ENCODE data around the gene CD8B2.
"Not testable (repeated sequence)": the region's sequence is repeated elsewhere in the genome, so short reads cannot be mapped to it uniquely, and the experiment has no call there.

Gene CD8B2

DNA sequence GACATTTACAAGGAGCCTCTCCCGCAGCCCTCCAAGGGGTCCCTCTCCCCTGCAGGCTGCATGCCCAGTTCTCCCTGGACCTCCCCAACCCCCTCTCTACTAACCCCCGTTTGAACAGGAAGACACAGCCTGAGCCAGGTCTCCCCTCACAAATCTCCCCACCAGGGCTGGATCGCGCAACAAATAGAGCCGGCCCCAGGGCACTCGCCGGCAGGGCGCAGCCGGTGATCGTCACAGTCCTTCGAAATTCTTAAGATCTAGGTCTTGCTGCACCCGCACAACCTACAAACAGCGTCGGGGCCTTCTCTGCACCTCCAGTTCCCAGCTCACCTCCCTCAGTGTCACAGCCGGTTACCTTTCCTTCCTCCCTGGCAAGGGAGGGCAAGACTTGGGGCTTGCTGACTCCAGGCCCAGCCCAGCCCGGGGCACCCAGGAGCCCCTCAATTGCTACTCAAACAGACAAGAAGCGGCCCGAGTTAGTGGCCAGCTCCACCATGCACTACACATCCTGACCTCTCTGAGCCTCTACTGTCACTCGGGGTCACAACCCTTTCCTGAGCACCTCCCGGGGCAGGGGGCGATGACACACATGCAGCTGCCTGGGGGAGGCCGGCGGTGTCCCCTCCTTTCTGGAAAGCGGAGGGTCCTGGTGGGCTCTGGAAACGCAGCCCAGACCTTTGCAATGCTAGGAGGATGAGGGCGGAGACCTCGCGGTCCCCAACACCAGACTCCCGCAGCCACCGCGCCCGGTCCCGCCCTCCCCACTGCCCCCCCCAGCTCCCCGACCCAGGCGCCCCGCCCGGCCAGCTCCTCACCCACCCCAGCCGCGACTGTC lies at the start of gene CD8B2:
Gene CD8B2, plus strand, starts transcription at position 814 of the 835 bp plus-strand sequence. CDS start 63 bp downstream, outside the sequence.
- not testable (repeated sequence) for H3K9ac ChIP-seq (ENCODE audit: low read length); H3K9me2 ChIP-seq (ENCODE audit: low read depth, low read length); H3K4me2 ChIP-seq (ENCODE audit: low read length); H3K9me3 ChIP-seq (ENCODE audit: low read length); H3F3A ChIP-seq (ENCODE audit: insufficient read depth, low read length); H3K36me3 ChIP-seq (ENCODE audit: insufficient read depth, low read length); H3K4me1 ChIP-seq (ENCODE audit: insufficient read depth, low read length, severe bottlenecking); H2AFZ ChIP-seq (ENCODE audit: low read length); H4K20me1 ChIP-seq (ENCODE audit: insufficient read depth, low read length); H3K27me3 ChIP-seq (ENCODE audit: insufficient read depth, low read length); H3K79me2 ChIP-seq (ENCODE audit: insufficient read depth, low read length); H3K4me3 ChIP-seq (ENCODE audit: low read depth, low read length, poor library complexity, severe bottlenecking); H3K27ac ChIP-seq (ENCODE audit: low read depth, low read length, poor library complexity, severe bottlenecking)

DNA sequence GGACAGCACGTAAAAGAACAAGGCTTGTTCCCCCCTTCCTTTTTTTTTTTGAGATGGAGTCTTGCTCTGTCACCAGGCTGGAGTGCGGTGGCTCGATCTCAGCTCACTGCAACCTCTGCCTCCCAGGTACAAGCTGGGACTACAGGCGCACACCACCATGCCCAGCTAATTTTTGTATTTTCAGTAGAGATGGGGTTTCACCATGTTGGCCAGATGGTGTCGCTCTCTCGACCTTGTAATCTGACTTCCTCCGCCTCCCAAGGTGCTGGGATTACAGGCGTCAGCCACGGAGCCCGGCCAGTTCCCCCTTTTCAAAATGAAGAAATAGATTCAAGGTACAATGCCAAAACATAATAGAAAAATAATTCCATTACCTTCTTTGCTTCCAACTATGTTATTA lies 25.3 kb upstream of the CD8B2 start:
- H3K9me3 ChIP-seq (ENCODE audit: low read length); H2AFZ ChIP-seq (ENCODE audit: low read length); H3K4me1 ChIP-seq (ENCODE audit: insufficient read depth, low read length, severe bottlenecking); H3K79me2 ChIP-seq (ENCODE audit: insufficient read depth, low read length); H3K4me3 ChIP-seq (ENCODE audit: low read depth, low read length, poor library complexity, severe bottlenecking); H3K27ac ChIP-seq (ENCODE audit: low read depth, low read length, poor library complexity, severe bottlenecking); H3K27me3 ChIP-seq (ENCODE audit: insufficient read depth, low read length); H3K4me2 ChIP-seq (ENCODE audit: low read length); H3K36me3 ChIP-seq (ENCODE audit: insufficient read depth, low read length); H3K9me2 ChIP-seq (ENCODE audit: low read depth, low read length); H3F3A ChIP-seq (ENCODE audit: insufficient read depth, low read length); H4K20me1 ChIP-seq (ENCODE audit: insufficient read depth, low read length); H3K9ac ChIP-seq (ENCODE audit: low read length): not testable (repeated sequence)

DNA sequence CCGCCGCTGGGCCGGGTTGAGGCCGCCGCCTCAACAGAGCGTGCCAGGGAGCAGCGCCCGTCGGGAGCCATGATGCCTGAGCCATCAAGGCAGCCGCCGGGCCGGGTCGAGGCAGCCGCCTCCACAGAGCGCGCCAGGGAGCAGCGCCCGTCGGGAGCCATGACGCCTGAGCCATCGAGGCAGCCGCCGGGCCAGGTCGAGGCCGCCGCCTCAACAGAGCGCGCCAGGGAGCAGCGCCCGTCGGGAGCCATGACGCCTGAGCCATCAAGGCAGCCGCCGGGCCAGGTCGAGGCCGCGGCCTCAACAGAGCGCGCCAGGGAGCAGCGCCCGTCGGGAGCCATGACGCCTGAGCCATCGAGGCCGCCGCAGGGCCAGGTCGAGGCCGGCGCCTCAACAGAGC lies 19.6 kb upstream of the CD8B2 start:
- H3K27ac ChIP-seq (ENCODE audit: low read depth, low read length, poor library complexity, severe bottlenecking); H3K36me3 ChIP-seq (ENCODE audit: insufficient read depth, low read length); H3K9me3 ChIP-seq (ENCODE audit: low read length); H3K4me2 ChIP-seq (ENCODE audit: low read length); H3K79me2 ChIP-seq (ENCODE audit: insufficient read depth, low read length); H2AFZ ChIP-seq (ENCODE audit: low read length); H3K9ac ChIP-seq (ENCODE audit: low read length); H3F3A ChIP-seq (ENCODE audit: insufficient read depth, low read length); H3K4me1 ChIP-seq (ENCODE audit: insufficient read depth, low read length, severe bottlenecking); H4K20me1 ChIP-seq (ENCODE audit: insufficient read depth, low read length); H3K9me2 ChIP-seq (ENCODE audit: low read depth, low read length); H3K4me3 ChIP-seq (ENCODE audit: low read depth, low read length, poor library complexity, severe bottlenecking); H3K27me3 ChIP-seq (ENCODE audit: insufficient read depth, low read length): not testable (repeated sequence)

DNA sequence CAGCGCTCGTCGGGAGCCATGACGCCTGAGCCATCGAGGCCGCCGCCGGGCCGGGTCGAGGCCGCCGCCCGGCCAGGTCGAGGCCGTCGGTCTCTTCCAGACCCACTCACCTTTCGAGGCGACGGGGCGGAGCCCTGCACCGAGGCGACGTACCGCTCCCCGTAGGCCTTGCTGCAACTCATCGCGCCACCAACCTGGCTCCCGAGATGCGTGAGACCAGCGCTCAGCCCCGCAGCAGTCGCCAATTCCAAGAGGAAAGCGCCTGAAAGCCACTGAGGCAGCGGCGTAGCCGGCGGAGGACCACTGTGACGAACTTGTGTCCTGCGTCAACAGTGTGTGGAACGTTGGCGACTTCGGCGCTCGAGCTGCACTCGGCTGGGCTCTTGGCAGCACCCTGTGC lies 19.1 kb upstream of the CD8B2 start, which contains the start of gene RGPD3:
Gene RGPD3, minus strand, starts transcription at position 307 of the 400 bp plus-strand sequence. Its CDS starts 125 bp downstream, at position 182.
- not testable (repeated sequence) for H3K27me3 ChIP-seq (ENCODE audit: insufficient read depth, low read length); H3F3A ChIP-seq (ENCODE audit: insufficient read depth, low read length); H3K4me3 ChIP-seq (ENCODE audit: low read depth, low read length, poor library complexity, severe bottlenecking); H3K9me3 ChIP-seq (ENCODE audit: low read length); H3K27ac ChIP-seq (ENCODE audit: low read depth, low read length, poor library complexity, severe bottlenecking); H4K20me1 ChIP-seq (ENCODE audit: insufficient read depth, low read length); H3K9me2 ChIP-seq (ENCODE audit: low read depth, low read length); H3K79me2 ChIP-seq (ENCODE audit: insufficient read depth, low read length); H3K9ac ChIP-seq (ENCODE audit: low read length); H3K4me2 ChIP-seq (ENCODE audit: low read length); H3K4me1 ChIP-seq (ENCODE audit: insufficient read depth, low read length, severe bottlenecking); H3K36me3 ChIP-seq (ENCODE audit: insufficient read depth, low read length); H2AFZ ChIP-seq (ENCODE audit: low read length)

DNA sequence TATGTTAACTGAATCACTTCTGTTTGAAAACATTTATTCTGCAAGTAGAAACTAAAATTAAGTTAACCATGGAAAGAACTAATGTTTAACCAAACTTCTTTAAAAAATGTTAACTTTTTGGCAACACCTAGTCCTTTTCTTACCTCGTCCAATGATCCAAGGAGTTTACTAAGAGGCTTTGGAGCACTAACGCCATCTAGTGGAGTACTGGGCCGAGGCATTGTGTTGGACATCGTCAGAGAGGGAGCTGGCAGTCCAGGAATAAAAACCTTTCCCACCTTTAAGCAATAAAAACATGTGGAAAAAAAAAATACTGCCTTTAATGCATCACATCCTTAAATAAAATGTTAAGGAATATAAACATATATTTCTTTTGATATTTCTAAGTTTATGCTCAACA lies 16.5 kb upstream of the CD8B2 start:
- not testable (repeated sequence) for H3K9me3 ChIP-seq (ENCODE audit: low read length); H2AFZ ChIP-seq (ENCODE audit: low read length); H3K4me1 ChIP-seq (ENCODE audit: insufficient read depth, low read length, severe bottlenecking); H3K27me3 ChIP-seq (ENCODE audit: insufficient read depth, low read length); H3F3A ChIP-seq (ENCODE audit: insufficient read depth, low read length); H3K27ac ChIP-seq (ENCODE audit: low read depth, low read length, poor library complexity, severe bottlenecking); H3K79me2 ChIP-seq (ENCODE audit: insufficient read depth, low read length); H3K4me3 ChIP-seq (ENCODE audit: low read depth, low read length, poor library complexity, severe bottlenecking); H3K4me2 ChIP-seq (ENCODE audit: low read length); H3K36me3 ChIP-seq (ENCODE audit: insufficient read depth, low read length); H3K9me2 ChIP-seq (ENCODE audit: low read depth, low read length); H3K9ac ChIP-seq (ENCODE audit: low read length); H4K20me1 ChIP-seq (ENCODE audit: insufficient read depth, low read length)

DNA sequence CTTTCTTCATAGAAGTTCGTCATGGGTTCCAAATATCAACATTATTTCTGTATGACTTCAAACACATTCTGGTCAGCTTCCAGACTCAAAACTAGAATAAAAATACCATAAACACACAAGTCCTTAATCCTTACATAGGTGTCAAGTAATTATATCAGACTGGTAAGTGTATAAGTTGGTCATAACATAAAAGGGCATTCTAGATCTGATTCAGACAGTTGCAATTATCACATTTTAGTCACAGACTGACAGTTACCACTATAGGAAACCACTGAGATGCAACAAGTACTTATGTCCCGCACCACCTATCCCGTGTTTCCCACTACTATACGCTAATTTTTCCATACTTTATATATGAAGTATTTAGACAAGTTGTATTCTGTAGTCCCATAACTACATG lies 9.5 kb upstream of the CD8B2 start:
- H3K9ac ChIP-seq (ENCODE audit: low read length); H3K4me3 ChIP-seq (ENCODE audit: low read depth, low read length, poor library complexity, severe bottlenecking); H3K4me2 ChIP-seq (ENCODE audit: low read length); H3F3A ChIP-seq (ENCODE audit: insufficient read depth, low read length); H3K27ac ChIP-seq (ENCODE audit: low read depth, low read length, poor library complexity, severe bottlenecking); H4K20me1 ChIP-seq (ENCODE audit: insufficient read depth, low read length); H3K79me2 ChIP-seq (ENCODE audit: insufficient read depth, low read length); H3K4me1 ChIP-seq (ENCODE audit: insufficient read depth, low read length, severe bottlenecking); H3K9me2 ChIP-seq (ENCODE audit: low read depth, low read length); H3K27me3 ChIP-seq (ENCODE audit: insufficient read depth, low read length); H3K36me3 ChIP-seq (ENCODE audit: insufficient read depth, low read length); H3K9me3 ChIP-seq (ENCODE audit: low read length); H2AFZ ChIP-seq (ENCODE audit: low read length): not testable (repeated sequence)

DNA sequence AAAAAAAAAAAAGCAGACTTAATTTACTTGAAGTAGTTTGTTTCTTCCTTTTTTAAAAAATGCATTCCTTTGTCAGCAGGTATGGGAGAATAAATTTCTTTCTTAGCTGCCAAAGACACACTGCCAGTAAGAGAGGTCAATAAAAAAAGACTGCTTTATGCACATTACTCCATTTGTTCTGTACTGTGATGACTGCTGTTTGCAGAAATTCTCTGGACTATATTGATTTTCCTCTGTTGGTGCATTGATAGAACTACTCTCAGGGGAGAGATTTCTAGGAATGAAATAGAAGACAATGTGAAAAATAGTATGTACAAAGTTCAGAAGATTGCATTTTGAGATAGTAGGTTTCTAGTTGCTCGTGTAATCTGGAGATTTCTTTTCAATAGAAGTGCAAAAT lies 7.6 kb upstream of the CD8B2 start:
- not testable (repeated sequence) for H3K4me1 ChIP-seq (ENCODE audit: insufficient read depth, low read length, severe bottlenecking); H3F3A ChIP-seq (ENCODE audit: insufficient read depth, low read length); H3K27me3 ChIP-seq (ENCODE audit: insufficient read depth, low read length); H3K36me3 ChIP-seq (ENCODE audit: insufficient read depth, low read length); H4K20me1 ChIP-seq (ENCODE audit: insufficient read depth, low read length); H3K4me3 ChIP-seq (ENCODE audit: low read depth, low read length, poor library complexity, severe bottlenecking); H3K9ac ChIP-seq (ENCODE audit: low read length); H3K9me2 ChIP-seq (ENCODE audit: low read depth, low read length); H3K4me2 ChIP-seq (ENCODE audit: low read length); H2AFZ ChIP-seq (ENCODE audit: low read length); H3K79me2 ChIP-seq (ENCODE audit: insufficient read depth, low read length); H3K27ac ChIP-seq (ENCODE audit: low read depth, low read length, poor library complexity, severe bottlenecking); H3K9me3 ChIP-seq (ENCODE audit: low read length)
